GM23338 (cell line): ENCODE results near the gene DDI2. TPM values are rescaled to one million over a fixed set of nuclear protein-coding genes. Genes with fewer than 3 reads are reported as not detected.

Experiments
- ATAC-seq: fragments of 200-7000 bp; cut with Tn5 transposase; 3 replicates; pipeline ENCODE4 v1.9.1; 2020
- DNase-seq: peaks from one replicate; pipeline ENCODE4 v3.0.0-alpha.2; 2015; ENCODE audit warnings: low spot score
- H2AFZ ChIP-seq: fragments of 200-600 bp; sonication (generic); 2 replicates; pipeline ENCODE4 v1.8.0; 2016; ENCODE audit warnings: antibody characterized with exemption, mild to moderate bottlenecking, moderate library complexity
- H3F3A ChIP-seq: fragments of 200-600 bp; sonication (generic); replicated peaks from 2 replicates; pipeline ENCODE4 v1.8.0; 2017; ENCODE audit warnings: antibody characterized with exemption, mixed run types, low read depth
- H3K27ac ChIP-seq: fragments of 200-600 bp; sonication (generic); 2 replicates; pipeline ENCODE4 v1.6.1; 2016; ENCODE audit warnings: low read depth
- H3K27me3 ChIP-seq: fragments of 200-600 bp; sonication (generic); 2 replicates; pipeline ENCODE4 v1.8.0; 2016; ENCODE audit warnings: mild to moderate bottlenecking, mixed run types, moderate library complexity; ENCODE audit not compliant: insufficient read depth
- H3K36me3 ChIP-seq: fragments of 200-600 bp; sonication (generic); 2 replicates; pipeline ENCODE4 v1.8.0; 2016; ENCODE audit warnings: mild to moderate bottlenecking; ENCODE audit not compliant: insufficient read depth
- H3K4me1 ChIP-seq: fragments of 200-600 bp; sonication (generic); 2 replicates; pipeline ENCODE4 v1.8.0; 2016; ENCODE audit warnings: mild to moderate bottlenecking, moderate library complexity; ENCODE audit not compliant: insufficient read depth
- H3K4me2 ChIP-seq: fragments of 200-600 bp; sonication (generic); 2 replicates; pipeline ENCODE4 v1.7.1; 2017; ENCODE audit warnings: mixed run types
- H3K4me3 ChIP-seq: fragments of 200-600 bp; sonication (generic); 2 replicates; pipeline ENCODE4 v1.6.1; 2016; ENCODE audit warnings: mixed run types
- H3K79me2 ChIP-seq: fragments of 200-600 bp; sonication (generic); replicated peaks from 2 replicates; pipeline ENCODE4 v1.8.0; 2017; ENCODE audit warnings: mild to moderate bottlenecking; ENCODE audit not compliant: insufficient read depth
- H3K9me2 ChIP-seq: fragments of 200-600 bp; sonication (generic); 2 replicates; pipeline ENCODE4 v1.8.0; 2017; ENCODE audit not compliant: insufficient read depth
- H4K20me1 ChIP-seq: fragments of 200-600 bp; sonication (generic); replicated peaks from 2 replicates; pipeline ENCODE4 v1.8.0; 2017; ENCODE audit warnings: mild to moderate bottlenecking; ENCODE audit not compliant: insufficient read depth
- H3K27ac Mint-ChIP-seq: 2 replicates; pipeline ENCODE4 v1.8.0; 2020; ENCODE audit warnings: inconsistent platforms, mild to moderate bottlenecking, moderate library complexity, mixed read lengths
- H3K27me3 Mint-ChIP-seq: 3 replicates; pipeline ENCODE4 v1.8.0; 2022; ENCODE audit warnings: low read depth, mild to moderate bottlenecking, moderate library complexity, mixed read lengths, inconsistent platforms; ENCODE audit not compliant: insufficient read depth, poor library complexity
- H3K36me3 Mint-ChIP-seq: 3 replicates; pipeline ENCODE4 v1.8.0; 2021; ENCODE audit warnings: low read depth, mild to moderate bottlenecking, inconsistent platforms, moderate library complexity, mixed read lengths
- H3K4me1 Mint-ChIP-seq: 3 replicates; pipeline ENCODE4 v1.8.0; 2020; ENCODE audit warnings: mild to moderate bottlenecking, inconsistent platforms, mixed read lengths
- H3K4me3 Mint-ChIP-seq: 3 replicates; pipeline ENCODE4 v1.8.0; 2021; ENCODE audit warnings: moderate library complexity, mild to moderate bottlenecking, inconsistent platforms, mixed read lengths
- H3K9me3 Mint-ChIP-seq: 3 replicates; pipeline ENCODE4 v1.8.0; 2020; ENCODE audit warnings: moderate library complexity, mild to moderate bottlenecking, inconsistent platforms, mixed read lengths
- CREB1 ChIP-seq: fragments of 250-450 bp; sonication (Bioruptor Pico); IDR thresholded peaks from 2 replicates; pipeline ENCODE4 v1.5.0; 2020; ENCODE audit warnings: low read depth, mild to moderate bottlenecking, moderate library complexity
- CTCF ChIP-seq, 2 experiments: fragments of 200-600 bp in 1 of 2; sonication (generic) in 1 of 2; conservative IDR thresholded peaks; 2 replicates each; pipeline versions ENCODE4 v1.5.1 to v1.6.1; 2016 to 2017; ENCODE audit warnings: antibody characterized with exemption in 2 of 2, low read depth in 2 of 2, mild to moderate bottlenecking in 2 of 2, moderate library complexity in 1 of 2
- ETS1 ChIP-seq: IDR thresholded peaks from 2 replicates; pipeline ENCODE4 v1.6.1; 2016; ENCODE audit warnings: antibody characterized with exemption
- EZH2 ChIP-seq: fragments of 200-600 bp; sonication (generic); IDR thresholded peaks from one replicate; pipeline ENCODE4 v1.8.0; 2017; ENCODE audit warnings: antibody characterized with exemption, mild to moderate bottlenecking, low read depth; ENCODE audit not compliant: unreplicated experiment
- EZH2phosphoT487 ChIP-seq: fragments of 200-600 bp; sonication (generic); IDR thresholded peaks from one replicate; pipeline ENCODE4 v1.8.1; 2018; ENCODE audit warnings: antibody characterized with exemption; ENCODE audit not compliant: unreplicated experiment
- JUNB ChIP-seq: IDR thresholded peaks from one replicate; pipeline ENCODE4 v1.6.1; 2016; ENCODE audit warnings: antibody characterized with exemption; ENCODE audit not compliant: unreplicated experiment
- NANOG ChIP-seq: IDR thresholded peaks from 2 replicates; pipeline ENCODE4 v1.6.1; 2016; ENCODE audit warnings: antibody characterized with exemption, borderline replicate concordance
- POLR2AphosphoS5 ChIP-seq: IDR thresholded peaks from 2 replicates; pipeline ENCODE4 v1.6.1; 2016; ENCODE audit warnings: antibody characterized with exemption, low read depth
- REST ChIP-seq: IDR thresholded peaks from one replicate; pipeline ENCODE4 v1.6.1; 2018; ENCODE audit warnings: antibody characterized with exemption; ENCODE audit not compliant: unreplicated experiment
- STAT1 ChIP-seq: IDR thresholded peaks from one replicate; pipeline ENCODE4 v1.6.1; 2016; ENCODE audit warnings: antibody characterized with exemption; ENCODE audit not compliant: unreplicated experiment
- ZNF114 ChIP-seq: fragments of 250-450 bp; sonication (Bioruptor Pico); IDR thresholded peaks from 2 replicates; pipeline ENCODE4 v1.5.0; 2020; ENCODE audit warnings: mild to moderate bottlenecking, moderate library complexity
- ZNF331 ChIP-seq: fragments of 250-450 bp; sonication (Bioruptor Pico); IDR thresholded peaks from 2 replicates; pipeline ENCODE4 v1.5.0; 2020; ENCODE audit warnings: low read depth, mild to moderate bottlenecking, moderate library complexity
- ZNF462 ChIP-seq: fragments of 250-450 bp; sonication (Bioruptor Pico); IDR thresholded peaks from 2 replicates; pipeline ENCODE4 v1.5.0; 2020; ENCODE audit warnings: mild to moderate bottlenecking, moderate library complexity
- polyA plus RNA-seq: library from polyadenylated mRNA; unstranded; fragments of >200 nt; fragmentation: Nextera tagmentation; extraction: Ambion mirVana; gene quantifications from 2 replicates; pipeline ENCODE4 v1.2.1, GENCODE V29; 2016
- total RNA-seq: library from RNA; depleted of rRNA; stranded (reverse); fragments of >200 nt; shearing (Covaris generic); gene quantifications from 2 replicates; pipeline ENCODE4 v1.2.3, GENCODE V29; 2014

DDI2 gene
- total and polyA plus RNA-seq, 2 experiments from 2014 or later, result 8.0 to 43.3 TPM

GRCh38 chr1:15568387-15569073 is 48.7 kb upstream of the DDI2 start:
- H3F3A ChIP-seq, result no peaks in the 10 kb centered on the region
- TF ChIP-seq EZH2phosphoT487 (no peak), ZNF462 (CRISPR knock-in tag) (no peak), EZH2 (no peak), REST (no peak), ZNF114 (no peak), CREB1 (CRISPR knock-in tag) (no peak), NANOG (no peak), ZNF331 (CRISPR knock-in tag) (no peak), ETS1 (no peak), CTCF (conservative IDR thresholded peaks at IDR 0.05; ENCODE audit: low read depth in 2 of 2) (no peak), POLR2AphosphoS5 (no peak), STAT1 (no peak), JUNB (no peak)
- Mint-ChIP-seq H3K9me3 (no peaks in the 10 kb centered on the region), H3K27me3 (peaks cover 7% of the 10 kb centered on the region), H3K4me3 (no peak overlapping the region), H3K36me3 (peaks cover 56% of the 10 kb centered on the region), H3K4me1 (0 out of 3 replicates have a peak, but pooled peaks cover 3% of the 10 kb centered on the region), H3K27ac (no peak overlapping the region)
- no peak overlapping the region for H3K4me3 ChIP-seq
- H3K79me2 ChIP-seq, result no peaks in the 10 kb centered on the region
- H3K4me1 ChIP-seq, result no peaks in the 10 kb centered on the region
- no peak overlapping the region for H3K27ac ChIP-seq
- H3K27me3 ChIP-seq, result no peaks in the 10 kb centered on the region
- peaks cover 36% of the 10 kb centered on the region for H3K36me3 ChIP-seq
- H3K9me2 ChIP-seq, result no peaks in the 10 kb centered on the region
- no peak overlapping the region for H3K4me2 ChIP-seq
- no peak overlapping the region for H2AFZ ChIP-seq
- ATAC-seq, result no peak
- H4K20me1 ChIP-seq, result peaks cover 6% of the 10 kb centered on the region; the same call in 1 of the 2 replicates
- DNase-seq, result no peak
